Measurements from ENCODE around the gene MAGOH. TPM values are rescaled to one million over a fixed set of nuclear protein-coding genes. Genes with fewer than 3 reads are reported as not detected.

MAGOH gene
- polyA plus RNA-seq, 1 donor from 2014 or later = 53.3 TPM

DNA sequence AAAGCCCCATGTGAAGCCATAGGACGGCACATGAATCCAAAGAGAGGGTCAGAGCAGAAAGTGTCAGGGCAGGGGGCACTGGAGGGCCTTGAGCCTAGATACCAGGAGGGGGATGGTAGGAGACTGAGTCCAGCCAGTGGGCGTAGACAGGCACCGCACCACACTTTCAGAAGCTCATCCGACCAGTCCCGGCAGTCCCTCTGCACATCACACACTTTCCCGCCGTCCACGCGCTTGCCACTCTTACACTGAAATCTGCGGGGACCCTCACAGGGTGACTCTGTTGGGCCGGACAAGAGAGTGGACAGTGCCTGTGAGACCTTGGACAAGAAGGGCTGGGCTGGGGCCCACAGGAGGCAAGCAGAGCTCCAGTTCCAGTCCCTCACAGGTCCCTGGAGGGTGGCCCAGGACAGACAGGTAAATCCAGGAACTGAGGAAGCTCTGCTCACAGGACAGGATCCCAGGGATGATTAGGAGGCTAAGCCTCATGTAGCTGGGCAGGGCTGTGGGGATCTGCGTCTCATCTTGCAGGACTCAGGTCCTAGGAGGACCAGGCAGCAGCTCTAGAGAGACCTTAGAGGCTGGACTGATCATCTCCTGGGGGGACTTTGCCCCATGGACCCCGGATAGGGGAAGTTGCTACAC, 36.3 kb upstream of the MAGOH start:
- no peaks in the 10 kb centered on the region for H3F3A ChIP-seq (ENCODE audit: insufficient read depth, low read length, poor library complexity, severe bottlenecking)
- H3K9ac ChIP-seq (ENCODE audit: low read length) = no peak overlapping the region
- H3K27ac ChIP-seq (ENCODE audit: low read length) = no peak overlapping the region
- no peaks in the 10 kb centered on the region for H3K79me2 ChIP-seq (replicated peaks; ENCODE audit: insufficient read depth, low read length)
- H4K20me1 ChIP-seq (ENCODE audit: insufficient read depth) = no peaks in the 10 kb centered on the region
- H3K4me3 ChIP-seq (ENCODE audit: low read length) = no peak overlapping the region
- H2AFZ ChIP-seq (ENCODE audit: low read depth, low read length) = no peak overlapping the region
- no peaks in the 10 kb centered on the region for H3K36me3 ChIP-seq (ENCODE audit: insufficient read depth, low read length)
- TF ChIP-seq POLR2AphosphoS5 (IDR thresholded peaks at IDR 0.05) = no peak
- TF ChIP-seq MXI1 (conservative IDR thresholded peaks at IDR 0.05; ENCODE audit: poor library complexity, severe bottlenecking) = no peak
- no peak for TF ChIP-seq EP300 (conservative IDR thresholded peaks at IDR 0.05; ENCODE audit: poor library complexity, severe bottlenecking)
- no peak for TF ChIP-seq SMC3 (conservative IDR thresholded peaks at IDR 0.05; ENCODE audit: poor library complexity)
- TF ChIP-seq REST (IDR thresholded peaks at IDR 0.05; ENCODE audit: borderline replicate concordance) = no peak
- TF ChIP-seq TAF1 (IDR thresholded peaks at IDR 0.05; ENCODE audit: low read depth) = no peak
- TF ChIP-seq, protein P1, sequence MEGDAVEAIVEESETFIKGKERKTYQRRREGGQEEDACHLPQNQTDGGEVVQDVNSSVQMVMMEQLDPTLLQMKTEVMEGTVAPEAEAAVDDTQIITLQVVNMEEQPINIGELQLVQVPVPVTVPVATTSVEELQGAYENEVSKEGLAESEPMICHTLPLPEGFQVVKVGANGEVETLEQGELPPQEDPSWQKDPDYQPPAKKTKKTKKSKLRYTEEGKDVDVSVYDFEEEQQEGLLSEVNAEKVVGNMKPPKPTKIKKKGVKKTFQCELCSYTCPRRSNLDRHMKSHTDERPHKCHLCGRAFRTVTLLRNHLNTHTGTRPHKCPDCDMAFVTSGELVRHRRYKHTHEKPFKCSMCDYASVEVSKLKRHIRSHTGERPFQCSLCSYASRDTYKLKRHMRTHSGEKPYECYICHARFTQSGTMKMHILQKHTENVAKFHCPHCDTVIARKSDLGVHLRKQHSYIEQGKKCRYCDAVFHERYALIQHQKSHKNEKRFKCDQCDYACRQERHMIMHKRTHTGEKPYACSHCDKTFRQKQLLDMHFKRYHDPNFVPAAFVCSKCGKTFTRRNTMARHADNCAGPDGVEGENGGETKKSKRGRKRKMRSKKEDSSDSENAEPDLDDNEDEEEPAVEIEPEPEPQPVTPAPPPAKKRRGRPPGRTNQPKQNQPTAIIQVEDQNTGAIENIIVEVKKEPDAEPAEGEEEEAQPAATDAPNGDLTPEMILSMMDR (IDR thresholded peaks at IDR 0.05; ENCODE audit: poor library complexity, severe bottlenecking) = no peak
- no peak for TF ChIP-seq EZH2 (IDR thresholded peaks at IDR 0.05; ENCODE audit: borderline replicate concordance, insufficient read depth, low read length, poor library complexity, severe bottlenecking)
- no peak for TF ChIP-seq RAD21 (conservative IDR thresholded peaks at IDR 0.05)
- H3K9me3 ChIP-seq (ENCODE audit: low read length) = no peaks in the 10 kb centered on the region
- no peak overlapping the region for H3K4me2 ChIP-seq (ENCODE audit: low read length)
- no peaks in the 10 kb centered on the region for H3K9me2 ChIP-seq (ENCODE audit: insufficient read depth, low read length)
- no peaks in the 10 kb centered on the region for H3K27me3 ChIP-seq (ENCODE audit: insufficient read depth, low read depth, low read length)

DNA sequence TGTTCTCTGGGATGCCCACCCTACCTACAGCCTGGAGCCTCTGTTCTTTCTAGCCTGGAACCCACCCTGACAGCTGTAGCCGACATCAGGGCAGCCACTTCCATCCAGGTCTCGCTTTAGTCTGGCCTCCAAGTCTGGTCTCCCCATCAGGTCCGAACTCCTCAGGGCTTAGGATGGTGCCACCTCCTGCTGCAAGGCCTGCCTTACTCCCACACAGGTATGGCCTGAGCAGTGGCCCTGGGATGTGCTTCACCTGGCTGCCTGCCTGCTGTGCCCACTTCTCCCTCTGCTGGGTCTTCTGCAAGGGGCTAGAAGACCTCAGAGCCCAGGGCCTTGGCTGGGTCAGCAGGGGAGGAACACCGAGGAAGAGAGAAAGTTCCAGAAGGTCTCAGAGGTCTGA, 35.7 kb upstream of the MAGOH start:
- Histone ChIP-seq H3K27ac (ENCODE audit: low read length) (no peak overlapping the region), H3K4me3 (ENCODE audit: low read length) (no peak overlapping the region), H3K4me2 (ENCODE audit: low read length) (no peak overlapping the region), H3F3A (ENCODE audit: insufficient read depth, low read length, poor library complexity, severe bottlenecking) (no peaks in the 10 kb centered on the region), H3K9ac (ENCODE audit: low read length) (no peak overlapping the region), H2AFZ (ENCODE audit: low read depth, low read length) (no peak overlapping the region), H4K20me1 (ENCODE audit: insufficient read depth) (no peaks in the 10 kb centered on the region), H3K9me2 (ENCODE audit: insufficient read depth, low read length) (no peaks in the 10 kb centered on the region), H3K27me3 (ENCODE audit: insufficient read depth, low read depth, low read length) (no peaks in the 10 kb centered on the region), H3K79me2 (replicated peaks; ENCODE audit: insufficient read depth, low read length) (no peaks in the 10 kb centered on the region), H3K9me3 (ENCODE audit: low read length) (no peaks in the 10 kb centered on the region), H3K36me3 (ENCODE audit: insufficient read depth, low read length) (no peaks in the 10 kb centered on the region)
- TF ChIP-seq EZH2 (IDR thresholded peaks at IDR 0.05; ENCODE audit: borderline replicate concordance, insufficient read depth, low read length, poor library complexity, severe bottlenecking) = no peak
- no peak for TF ChIP-seq POLR2AphosphoS5 (IDR thresholded peaks at IDR 0.05)
- no peak for TF ChIP-seq REST (IDR thresholded peaks at IDR 0.05; ENCODE audit: borderline replicate concordance)
